ENCODE data around the gene ELANE.
"Not testable (repeated sequence)": the region's sequence is repeated elsewhere in the genome, so short reads cannot be mapped to it uniquely, and the experiment has no call there.

Gene ELANE

DNA sequence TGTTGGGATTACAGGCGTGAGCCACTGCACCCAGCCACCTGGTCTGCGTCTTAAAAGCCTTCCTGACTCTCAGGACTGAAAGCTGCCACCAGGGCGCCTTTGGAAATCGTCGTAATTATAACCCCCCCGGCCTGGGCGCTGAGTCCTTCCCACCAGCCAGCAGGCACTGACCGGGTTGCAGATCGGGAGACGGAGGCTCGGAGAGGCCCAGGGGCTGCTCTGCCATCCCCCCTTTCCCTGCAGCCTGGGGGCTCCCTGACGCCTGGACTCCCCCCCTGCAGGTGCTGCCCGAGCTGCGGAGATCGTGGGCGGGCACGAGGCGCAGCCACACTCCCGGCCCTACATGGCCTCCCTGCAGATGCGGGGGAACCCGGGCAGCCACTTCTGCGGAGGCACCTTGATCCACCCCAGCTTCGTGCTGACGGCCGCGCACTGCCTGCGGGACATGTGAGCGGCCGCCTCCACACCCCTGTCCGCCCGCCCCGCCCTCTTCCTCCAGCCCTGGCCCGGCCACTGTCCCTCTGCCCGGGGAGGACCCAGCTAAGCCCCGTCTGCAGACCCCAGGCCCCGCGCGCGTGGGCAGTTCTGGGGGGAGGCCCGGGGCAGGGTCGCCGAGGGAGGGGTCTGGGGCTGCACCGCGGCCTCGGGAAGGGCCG, 8.8 kb upstream of the ELANE start:
- Mint-ChIP-seq H3K36me3 (ENCODE audit: low read depth) (no peaks in the 10 kb centered on the region), H3K27me3 (ENCODE audit: low read depth) (peaks cover 16% of the 10 kb centered on the region), H3K27ac (no peak overlapping the region), H3K4me1 (ENCODE audit: low read depth) (no peaks in the 10 kb centered on the region), H3K4me3 (no peak overlapping the region), H3K9me3 (no peaks in the 10 kb centered on the region)
- DNase-seq (ENCODE audit: low spot score), result no peak

GRCh38 chr19:843836-844545, 8.1 kb upstream of the ELANE start:
- no peaks in the 10 kb centered on the region for H3K9me3 Mint-ChIP-seq
- peaks cover 16% of the 10 kb centered on the region for H3K27me3 Mint-ChIP-seq (ENCODE audit: low read depth)
- DNase-seq (ENCODE audit: low spot score), result no peak
- no peak overlapping the region for H3K4me3 Mint-ChIP-seq
- no peaks in the 10 kb centered on the region for H3K36me3 Mint-ChIP-seq (ENCODE audit: low read depth)
- no peaks in the 10 kb centered on the region for H3K4me1 Mint-ChIP-seq (ENCODE audit: low read depth)
- no peak overlapping the region for H3K27ac Mint-ChIP-seq

- no peaks in the 10 kb centered on the region for H3K4me1 Mint-ChIP-seq (ENCODE audit: low read depth)
- H3K36me3 Mint-ChIP-seq (ENCODE audit: low read depth), result no peaks in the 10 kb centered on the region
- peaks cover 16% of the 10 kb centered on the region for H3K27me3 Mint-ChIP-seq (ENCODE audit: low read depth)
- no peak for DNase-seq (ENCODE audit: low spot score)
- H3K27ac Mint-ChIP-seq, result no peak overlapping the region
- no peak overlapping the region for H3K4me3 Mint-ChIP-seq
- H3K9me3 Mint-ChIP-seq, result no peaks in the 10 kb centered on the region
These were observed 7.5 kb upstream of the ELANE start for GRCh38 chr19:844546-844971.

DNA sequence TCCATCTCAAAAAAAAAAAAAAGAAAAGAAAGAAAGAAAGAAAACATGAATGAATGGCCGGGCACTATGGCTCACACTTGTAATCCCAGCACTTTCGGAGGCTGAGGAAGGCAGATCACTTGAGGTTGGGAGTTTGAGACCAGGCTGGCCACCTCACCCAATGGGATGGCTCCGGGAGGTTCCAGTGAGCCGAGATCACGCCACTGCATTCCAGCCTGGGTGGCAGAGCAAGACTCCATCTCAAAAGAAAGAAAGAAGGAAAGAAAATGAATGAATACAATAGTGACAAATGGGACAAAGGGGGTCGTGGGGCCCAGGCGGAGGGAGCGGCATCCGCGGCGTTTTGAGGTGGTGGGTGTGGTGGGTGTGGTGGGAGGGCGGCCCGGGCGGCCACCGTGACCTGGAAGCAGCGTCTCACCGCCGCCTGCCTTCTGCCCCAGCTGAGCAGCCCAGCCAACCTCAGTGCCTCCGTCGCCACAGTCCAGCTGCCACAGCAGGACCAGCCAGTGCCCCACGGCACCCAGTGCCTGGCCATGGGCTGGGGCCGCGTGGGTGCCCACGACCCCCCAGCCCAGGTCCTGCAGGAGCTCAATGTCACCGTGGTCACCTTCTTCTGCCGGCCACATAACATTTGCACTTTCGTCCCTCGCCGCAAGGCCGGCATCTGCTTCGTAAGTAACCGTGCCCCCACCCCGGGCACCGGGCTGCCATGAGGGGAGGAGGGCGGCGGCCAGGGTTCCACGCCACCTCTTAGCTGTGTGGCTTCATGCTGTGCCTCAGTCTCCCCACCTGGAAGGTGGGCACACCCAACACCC, 6.2 kb upstream of the ELANE start:
- H3K4me1 Mint-ChIP-seq (ENCODE audit: low read depth), result no peaks in the 10 kb centered on the region
- H3K27me3 Mint-ChIP-seq (ENCODE audit: low read depth), result peaks cover 16% of the 10 kb centered on the region
- H3K4me3 Mint-ChIP-seq, result no peak overlapping the region
- no peak overlapping the region for H3K27ac Mint-ChIP-seq
- DNase-seq (ENCODE audit: low spot score), result no peak
- no peaks in the 10 kb centered on the region for H3K9me3 Mint-ChIP-seq
- H3K36me3 Mint-ChIP-seq (ENCODE audit: low read depth), result no peaks in the 10 kb centered on the region

DNA sequence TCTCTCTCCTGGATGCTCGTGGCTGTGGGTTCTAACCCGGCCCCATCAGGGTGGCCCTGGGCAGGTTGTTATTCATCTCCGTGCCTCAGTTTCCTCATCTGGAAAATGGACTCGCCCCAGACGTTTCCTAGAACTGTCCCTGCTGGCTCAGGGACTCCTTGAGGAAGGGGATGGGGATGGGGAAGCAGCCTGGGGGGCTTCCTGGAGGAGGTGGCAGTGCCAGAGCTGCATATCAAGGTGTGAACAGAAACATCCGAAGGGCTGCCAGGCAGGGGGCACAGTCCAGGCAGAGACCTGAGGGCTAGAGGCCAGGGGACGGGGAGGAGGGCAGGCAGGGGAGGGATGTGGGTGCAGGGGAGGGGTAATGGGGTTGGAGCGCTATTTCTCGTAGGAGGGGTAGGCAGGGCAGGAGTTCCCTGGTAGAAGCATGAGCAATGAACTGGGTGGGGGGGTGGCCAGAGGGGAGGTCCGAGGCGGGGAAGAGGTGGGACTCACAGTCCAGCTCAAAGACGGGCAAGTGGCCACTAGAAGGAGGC, 3.6 kb upstream of the ELANE start:
- no peaks in the 10 kb centered on the region for H3K4me1 Mint-ChIP-seq (ENCODE audit: low read depth)
- no peak for DNase-seq (ENCODE audit: low spot score)
- H3K4me3 Mint-ChIP-seq, result no peak overlapping the region
- no peak overlapping the region for H3K27ac Mint-ChIP-seq
- no peaks in the 10 kb centered on the region for H3K9me3 Mint-ChIP-seq
- peaks cover 9% of the 10 kb centered on the region for H3K27me3 Mint-ChIP-seq (ENCODE audit: low read depth)
- no peaks in the 10 kb centered on the region for H3K36me3 Mint-ChIP-seq (ENCODE audit: low read depth)

DNA sequence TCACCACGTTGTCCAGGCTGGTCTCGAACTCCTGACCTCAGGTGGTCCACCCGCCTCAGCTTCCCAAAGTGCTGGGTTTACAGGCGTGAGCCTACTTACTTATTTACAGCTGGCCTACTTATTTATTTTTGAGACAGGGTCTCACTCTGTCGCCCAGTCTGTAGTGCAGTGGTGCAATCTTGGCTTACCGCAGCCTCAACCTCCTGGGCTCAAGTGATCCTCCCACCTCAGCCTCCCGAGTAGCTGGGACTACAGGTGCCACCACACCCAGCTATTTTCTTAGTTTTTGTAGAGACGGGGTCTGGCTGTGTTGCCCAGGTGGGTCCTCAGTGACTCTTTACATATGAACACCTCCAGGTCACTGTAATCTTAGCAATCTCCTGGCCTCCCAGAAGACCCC, 2.9 kb upstream of the ELANE start:
- DNase-seq (ENCODE audit: low spot score); H3K4me3 Mint-ChIP-seq; H3K4me1 Mint-ChIP-seq (ENCODE audit: low read depth); H3K36me3 Mint-ChIP-seq (ENCODE audit: low read depth); H3K27ac Mint-ChIP-seq; H3K9me3 Mint-ChIP-seq: not testable (repeated sequence)
- H3K27me3 Mint-ChIP-seq (ENCODE audit: low read depth), result peaks cover 12% of the 10 kb centered on the region

- H3K4me3 Mint-ChIP-seq, result no peak overlapping the region
- H3K27ac Mint-ChIP-seq, result no peak overlapping the region
These were observed 1.7 kb upstream of the ELANE start for GRCh38 chr19:850221-850978.

DNA sequence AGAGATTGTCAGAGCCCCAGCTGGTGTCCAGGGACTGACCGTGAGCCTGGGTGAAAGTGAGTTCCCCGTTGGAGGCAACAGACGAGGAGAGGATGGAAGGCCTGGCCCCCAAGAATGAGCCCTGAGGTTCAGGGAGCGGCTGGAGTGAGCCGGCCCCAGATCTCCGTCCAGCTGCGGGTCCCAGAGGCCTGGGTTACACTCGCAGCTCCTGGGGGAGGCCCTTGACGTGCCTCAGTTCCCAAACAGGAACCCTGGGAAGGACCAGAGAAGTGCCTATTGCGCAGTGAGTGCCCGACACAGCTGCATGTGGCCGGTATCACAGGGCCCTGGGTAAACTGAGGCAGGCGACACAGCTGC, 1.1 kb upstream of the ELANE start:
- Mint-ChIP-seq H3K27me3 (ENCODE audit: low read depth) (peaks cover 5% of the 10 kb centered on the region), H3K4me1 (ENCODE audit: low read depth) (no peaks in the 10 kb centered on the region), H3K27ac (no peak overlapping the region), H3K9me3 (no peaks in the 10 kb centered on the region), H3K36me3 (ENCODE audit: low read depth) (no peaks in the 10 kb centered on the region), H3K4me3 (no peak overlapping the region)
- no peak for DNase-seq (ENCODE audit: low spot score)

More at GRCh38 chr19:850221-850978, 1.7 kb upstream of the ELANE start:
- Mint-ChIP-seq H3K36me3 (ENCODE audit: low read depth) (no peaks in the 10 kb centered on the region), H3K27me3 (ENCODE audit: low read depth) (peaks cover 9% of the 10 kb centered on the region), H3K4me1 (ENCODE audit: low read depth) (no peaks in the 10 kb centered on the region), H3K9me3 (no peaks in the 10 kb centered on the region)
- DNase-seq (ENCODE audit: low spot score), result no peak

- Mint-ChIP-seq H3K27ac (no peak overlapping the region), H3K4me1 (ENCODE audit: low read depth) (peaks cover 2% of the 10 kb centered on the region), H3K36me3 (ENCODE audit: low read depth) (no peaks in the 10 kb centered on the region), H3K27me3 (ENCODE audit: low read depth) (peaks cover 5% of the 10 kb centered on the region), H3K4me3 (no peak overlapping the region), H3K9me3 (no peaks in the 10 kb centered on the region)
- no peak for DNase-seq (ENCODE audit: low spot score)
These were observed 997 bp downstream of the ELANE start for GRCh38 chr19:853014-853585.

DNA sequence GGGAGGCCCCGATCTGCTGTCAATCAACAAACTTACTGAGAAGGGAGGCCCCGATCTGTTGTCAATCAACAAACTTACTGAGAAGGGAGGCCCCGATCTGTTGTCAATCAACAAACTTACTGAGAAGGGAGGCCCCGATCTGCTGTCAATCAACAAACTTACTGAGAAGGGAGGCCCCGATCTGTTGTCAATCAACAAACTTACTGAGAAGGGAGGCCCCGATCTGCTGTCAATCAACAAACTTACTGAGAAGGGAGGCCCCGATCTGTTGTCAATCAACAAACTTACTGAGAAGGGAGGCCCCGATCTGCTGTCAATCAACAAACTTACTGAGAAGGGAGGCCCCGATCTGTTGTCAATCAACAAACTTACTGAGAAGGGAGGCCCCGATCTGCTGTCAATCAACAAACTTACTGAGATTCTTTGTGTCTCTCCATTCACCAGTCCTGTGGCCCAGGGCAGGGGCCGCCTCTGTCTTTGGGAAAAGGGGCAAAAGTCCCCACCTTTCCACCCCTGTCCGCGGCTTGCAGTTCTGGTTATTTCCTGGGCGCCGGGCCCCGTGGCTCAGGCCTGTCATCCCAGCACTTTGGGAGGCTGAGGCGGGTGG, 1.6 kb downstream of the ELANE start:
- not testable (repeated sequence) for H3K27ac Mint-ChIP-seq; H3K9me3 Mint-ChIP-seq; H3K4me1 Mint-ChIP-seq (ENCODE audit: low read depth); H3K36me3 Mint-ChIP-seq (ENCODE audit: low read depth); DNase-seq (ENCODE audit: low spot score); H3K4me3 Mint-ChIP-seq; H3K27me3 Mint-ChIP-seq (ENCODE audit: low read depth)

DNA sequence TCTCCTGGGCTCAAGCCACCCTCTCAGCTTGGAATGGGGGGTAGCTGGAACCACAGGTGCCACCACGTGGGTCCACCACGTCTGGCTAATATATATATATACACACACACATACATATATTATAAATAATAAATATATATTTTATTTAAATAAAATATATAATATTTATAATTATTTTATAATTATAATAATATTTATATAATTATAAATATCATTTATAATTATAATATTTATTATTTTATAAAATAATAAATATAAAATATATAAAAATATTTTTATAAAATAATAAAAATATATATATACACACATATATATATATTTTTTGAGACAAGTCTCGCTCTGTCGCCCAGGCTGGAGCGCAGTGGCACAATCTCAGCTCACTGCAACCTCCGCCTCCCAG, 2.4 kb downstream of the ELANE start:
- no peak for DNase-seq (ENCODE audit: low spot score)
- Mint-ChIP-seq H3K4me3 (no peak overlapping the region), H3K9me3 (no peaks in the 10 kb centered on the region), H3K36me3 (ENCODE audit: low read depth) (no peaks in the 10 kb centered on the region), H3K27me3 (ENCODE audit: low read depth) (peaks cover 9% of the 10 kb centered on the region), H3K4me1 (ENCODE audit: low read depth) (peaks cover 2% of the 10 kb centered on the region), H3K27ac (no peak overlapping the region)

- Mint-ChIP-seq H3K27me3 (ENCODE audit: low read depth) (peaks cover 15% of the 10 kb centered on the region), H3K4me1 (ENCODE audit: low read depth) (peaks cover 2% of the 10 kb centered on the region), H3K36me3 (ENCODE audit: low read depth) (no peaks in the 10 kb centered on the region), H3K9me3 (no peaks in the 10 kb centered on the region), H3K27ac (no peak overlapping the region), H3K4me3 (no peak overlapping the region)
- DNase-seq (ENCODE audit: low spot score), result no peak
These were observed 3.0 kb downstream of the ELANE start for GRCh38 chr19:855142-855541.

DNA sequence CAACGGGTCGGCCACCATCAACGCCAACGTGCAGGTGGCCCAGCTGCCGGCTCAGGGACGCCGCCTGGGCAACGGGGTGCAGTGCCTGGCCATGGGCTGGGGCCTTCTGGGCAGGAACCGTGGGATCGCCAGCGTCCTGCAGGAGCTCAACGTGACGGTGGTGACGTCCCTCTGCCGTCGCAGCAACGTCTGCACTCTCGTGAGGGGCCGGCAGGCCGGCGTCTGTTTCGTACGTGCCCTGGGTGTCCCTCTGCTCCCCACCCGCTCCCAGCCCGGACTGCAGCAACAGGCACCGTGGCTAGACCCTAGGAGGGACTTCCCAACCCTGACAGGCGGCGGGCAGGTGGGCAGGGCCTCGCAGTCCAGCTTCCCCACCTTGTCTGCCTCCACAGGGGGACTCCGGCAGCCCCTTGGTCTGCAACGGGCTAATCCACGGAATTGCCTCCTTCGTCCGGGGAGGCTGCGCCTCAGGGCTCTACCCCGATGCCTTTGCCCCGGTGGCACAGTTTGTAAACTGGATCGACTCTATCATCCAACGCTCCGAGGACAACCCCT, 3.5 kb downstream of the ELANE start:
- no peak overlapping the region for H3K27ac Mint-ChIP-seq

More for the DNA sequence above, 3.5 kb downstream of the ELANE start:
- Mint-ChIP-seq H3K4me3 (no peak overlapping the region), H3K9me3 (no peaks in the 10 kb centered on the region), H3K36me3 (ENCODE audit: low read depth) (no peaks in the 10 kb centered on the region), H3K27me3 (ENCODE audit: low read depth) (peaks cover 15% of the 10 kb centered on the region), H3K4me1 (ENCODE audit: low read depth) (peaks cover 2% of the 10 kb centered on the region)
- no peak for DNase-seq (ENCODE audit: low spot score)

All from T-helper 2 cell treated with Interferon-gamma antibody and Interleukin-4, amounts not matched to agents 5 μg/mL and 100 μg/mL, for 36 hours (primary cell).